ENCODE measurements around the gene PROM2.

Gene PROM2

GRCh38 chr2:95308426-95308990 is 34.3 kb downstream of the PROM2 start:
- DNase-seq, result no peak

- no peak for DNase-seq
Measured at GRCh38 chr2:95309599-95309998, 35.4 kb downstream of the PROM2 start.

GRCh38 chr2:95310216-95310615 is 36.0 kb downstream of the PROM2 start:
- DNase-seq, result no peak

GRCh38 chr2:95310651-95311050 is 36.4 kb downstream of the PROM2 start:
- no peak for DNase-seq

GRCh38 chr2:95311815-95312542 is 37.7 kb downstream of the PROM2 start:
- no peak for DNase-seq

- DNase-seq, result no peak
Measured at GRCh38 chr2:95312543-95313201, 38.4 kb downstream of the PROM2 start.

GRCh38 chr2:95313296-95314131 is 39.3 kb downstream of the PROM2 start:
- no peak for DNase-seq

GRCh38 chr2:95314598-95314963 is 40.3 kb downstream of the PROM2 start:
- no peak for DNase-seq

GRCh38 chr2:95314964-95315611 is 40.8 kb downstream of the PROM2 start:
- no peak for DNase-seq

GRCh38 chr2:95315801-95316411 is 41.7 kb downstream of the PROM2 start:
- no peak for DNase-seq

- no peak for DNase-seq
Measured at GRCh38 chr2:95316466-95317122, 42.3 kb downstream of the PROM2 start.

- no peak for DNase-seq
Measured at GRCh38 chr2:95317123-95317500, 42.9 kb downstream of the PROM2 start.

GRCh38 chr2:95317665-95318425 is 43.6 kb downstream of the PROM2 start:
- DNase-seq, result no peak

- no peak for DNase-seq
Measured at GRCh38 chr2:95318431-95319220, 44.4 kb downstream of the PROM2 start.

GRCh38 chr2:95319481-95320343 is 45.5 kb downstream of the PROM2 start:
- no peak for DNase-seq

GRCh38 chr2:95320344-95320712 is 46.1 kb downstream of the PROM2 start:
- DNase-seq, result no peak

GRCh38 chr2:95320986-95321767 is 46.9 kb downstream of the PROM2 start:
- no peak for DNase-seq

- DNase-seq, result no peak
Measured at GRCh38 chr2:95323347-95324155, 49.3 kb downstream of the PROM2 start.
